Measurements from ENCODE around the gene ATG4C. TPM values are rescaled to one million over a fixed set of nuclear protein-coding genes. Genes with fewer than 3 reads are reported as not detected.
A peak's percentile ranks its signal among the peaks of the same experiment; 100 is the strongest.

The ATG4C gene
- total and polyA plus RNA-seq, 2 donors (not counting 3 experiments of a cell fraction or from before 2014, with no cell fraction given), result 2.8 to 11.8 TPM

- CTCF ChIA-PET, result interaction anchor here (1.0 to 1.1 kb wide), 3 partner anchors 15 to 41 kb away, joined by 3 to 7 read pairs (median 6); partner anchors contain the start of gene ATG4C
- H3K79me2 ChIP-seq (ENCODE audit: control insufficient read depth, insufficient read depth, low read length), result no peaks in the 10 kb centered on the region
- no peak overlapping the region for H3K27ac ChIP-seq (ENCODE audit: insufficient read depth, low read depth, low read length)
- no peaks in the 10 kb centered on the region for H3K9me3 ChIP-seq (replicated peaks; ENCODE audit: control insufficient read depth, insufficient read depth, low read length)
- dilution Hi-C loops (cut with MboI; ENCODE audit: extremely low pct_ligation_motif_present, low sequenced_read_pairs) (no loop called here), intact Hi-C loops (cut with micrococcal nuclease) (no loop called here)
- FAIRE-seq (no peak), DNase-seq (ENCODE audit: low read depth, low spot score) (no peak)
- no TSS peak for BruUV-seq (replicated peaks)
- H2AFZ ChIP-seq (ENCODE audit: low read depth, low read length), result no peak overlapping the region
- no peak overlapping the region for H3K4me3 ChIP-seq (replicated peaks in 1 of 3; ENCODE audit: insufficient read depth in 1 of 3, low read depth in 1 of 3, low read length in 3 of 3)
- H4K20me1 ChIP-seq (replicated peaks; ENCODE audit: control insufficient read depth, extremely low read depth, insufficient read depth, low read length), result no peaks in the 10 kb centered on the region
- peaks cover 11% of the 10 kb centered on the region for H3K4me1 ChIP-seq (ENCODE audit: control insufficient read depth, extremely low read depth, insufficient read depth, low read length)
- POLR2A ChIA-PET, result no interaction called here
- H3K9me1 ChIP-seq (replicated peaks; ENCODE audit: control insufficient read depth, extremely low read depth, insufficient read depth, low read length), result no peaks in the 10 kb centered on the region
- TF ChIP-seq, protein P1, sequence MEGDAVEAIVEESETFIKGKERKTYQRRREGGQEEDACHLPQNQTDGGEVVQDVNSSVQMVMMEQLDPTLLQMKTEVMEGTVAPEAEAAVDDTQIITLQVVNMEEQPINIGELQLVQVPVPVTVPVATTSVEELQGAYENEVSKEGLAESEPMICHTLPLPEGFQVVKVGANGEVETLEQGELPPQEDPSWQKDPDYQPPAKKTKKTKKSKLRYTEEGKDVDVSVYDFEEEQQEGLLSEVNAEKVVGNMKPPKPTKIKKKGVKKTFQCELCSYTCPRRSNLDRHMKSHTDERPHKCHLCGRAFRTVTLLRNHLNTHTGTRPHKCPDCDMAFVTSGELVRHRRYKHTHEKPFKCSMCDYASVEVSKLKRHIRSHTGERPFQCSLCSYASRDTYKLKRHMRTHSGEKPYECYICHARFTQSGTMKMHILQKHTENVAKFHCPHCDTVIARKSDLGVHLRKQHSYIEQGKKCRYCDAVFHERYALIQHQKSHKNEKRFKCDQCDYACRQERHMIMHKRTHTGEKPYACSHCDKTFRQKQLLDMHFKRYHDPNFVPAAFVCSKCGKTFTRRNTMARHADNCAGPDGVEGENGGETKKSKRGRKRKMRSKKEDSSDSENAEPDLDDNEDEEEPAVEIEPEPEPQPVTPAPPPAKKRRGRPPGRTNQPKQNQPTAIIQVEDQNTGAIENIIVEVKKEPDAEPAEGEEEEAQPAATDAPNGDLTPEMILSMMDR (IDR thresholded peaks at IDR 0.05; ENCODE audit: extremely low read depth in 1 of 2, insufficient read depth in 1 of 2, low read depth in 1 of 2, low read length in 2 of 2), result no peak
- TF ChIP-seq EZH2 (IDR thresholded peaks at IDR 0.05; ENCODE audit: borderline replicate concordance, low read depth, low read length, severe bottlenecking) (no peak), JUN (IDR thresholded peaks at IDR 0.05; ENCODE audit: borderline replicate concordance, insufficient read depth, insufficient read length, low read depth) (no peak)
- H3K4me2 ChIP-seq (ENCODE audit: insufficient read depth, low read length), result no peak overlapping the region
- H3K9ac ChIP-seq (replicated peaks; ENCODE audit: extremely low read depth, insufficient read depth, low read length), result no peak overlapping the region
- H3K27me3 ChIP-seq (ENCODE audit: control insufficient read depth in 2 of 2, insufficient read depth in 2 of 2, low read length in 2 of 2), result no peaks in the 10 kb centered on the region
- no peaks in the 10 kb centered on the region for H3K36me3 ChIP-seq (ENCODE audit: control insufficient read depth in 2 of 2, extremely low read depth in 1 of 2, insufficient read depth in 2 of 2, low read length in 2 of 2)
These were observed 16.3 kb downstream of the ATG4C start for GRCh38 chr1:62800281-62800680.

DNA sequence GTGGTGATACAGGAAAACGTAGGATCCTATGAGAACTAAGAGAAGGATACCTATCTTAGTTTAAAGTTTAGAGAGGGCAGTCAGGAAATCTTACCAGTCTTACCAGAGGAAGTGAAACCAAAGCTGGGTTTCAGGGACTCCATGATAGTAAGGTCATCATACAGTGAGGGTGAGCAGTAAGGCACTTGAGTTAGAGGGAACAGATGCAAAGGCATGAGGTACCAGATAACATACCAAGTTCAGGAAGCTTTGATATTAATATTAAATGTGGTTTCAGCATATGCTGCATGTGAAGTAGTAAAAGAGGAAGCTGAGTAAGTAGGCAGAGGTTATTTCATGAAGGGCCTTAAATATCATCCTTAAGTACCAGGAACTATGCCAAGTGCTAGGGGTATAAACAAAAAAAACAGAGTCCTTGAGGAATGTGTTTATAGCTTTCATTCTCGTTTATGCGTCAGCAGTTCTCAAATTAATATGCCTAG, 16.9 kb downstream of the ATG4C start:
- Histone ChIP-seq H3K4me3 (replicated peaks in 1 of 3; ENCODE audit: insufficient read depth in 1 of 3, low read depth in 1 of 3, low read length in 3 of 3) (no peak overlapping the region), H2AFZ (ENCODE audit: low read depth, low read length) (no peak overlapping the region)

More for the DNA sequence above, 16.9 kb downstream of the ATG4C start:
- no peaks in the 10 kb centered on the region for H3K9me1 ChIP-seq (replicated peaks; ENCODE audit: control insufficient read depth, extremely low read depth, insufficient read depth, low read length)
- CTCF ChIA-PET, result interaction anchor here (0.7 to 1.1 kb wide), 4 partner anchors 15 to 41 kb away, joined by 3 to 7 read pairs (median 4); partner anchors contain the start of gene ATG4C
- no TSS peak for BruUV-seq (replicated peaks)
- H3K9ac ChIP-seq (replicated peaks; ENCODE audit: extremely low read depth, insufficient read depth, low read length), result no peak overlapping the region
- intact Hi-C loops (cut with micrococcal nuclease) (no loop called here), dilution Hi-C loops (cut with MboI; ENCODE audit: extremely low pct_ligation_motif_present, low sequenced_read_pairs) (no loop called here)
- FAIRE-seq (no peak), DNase-seq (ENCODE audit: low read depth, low spot score) (peak; percentile 24)
- no peaks in the 10 kb centered on the region for H3K79me2 ChIP-seq (ENCODE audit: control insufficient read depth, insufficient read depth, low read length)
- no peaks in the 10 kb centered on the region for H3K27me3 ChIP-seq (ENCODE audit: control insufficient read depth in 2 of 2, insufficient read depth in 2 of 2, low read length in 2 of 2)
- H4K20me1 ChIP-seq (replicated peaks; ENCODE audit: control insufficient read depth, extremely low read depth, insufficient read depth, low read length), result no peaks in the 10 kb centered on the region
- H3K9me3 ChIP-seq (replicated peaks; ENCODE audit: control insufficient read depth, insufficient read depth, low read length), result no peaks in the 10 kb centered on the region
- no peaks in the 10 kb centered on the region for H3K36me3 ChIP-seq (ENCODE audit: control insufficient read depth in 2 of 2, extremely low read depth in 1 of 2, insufficient read depth in 2 of 2, low read length in 2 of 2)
- H3K4me1 ChIP-seq (ENCODE audit: control insufficient read depth, extremely low read depth, insufficient read depth, low read length), result peaks cover 11% of the 10 kb centered on the region
- H3K27ac ChIP-seq (ENCODE audit: insufficient read depth, low read depth, low read length), result no peak overlapping the region
- POLR2A ChIA-PET, result no interaction called here
- TF ChIP-seq FOS (IDR thresholded peaks at IDR 0.05; ENCODE audit: borderline replicate concordance, insufficient read depth, low read length) (no peak), POLR2A (IDR thresholded peaks at IDR 0.05; ENCODE audit: low read depth, low read length) (no peak), MYC (IDR thresholded peaks at IDR 0.05; ENCODE audit: low read depth, low read length) (no peak), GATA2 (IDR thresholded peaks at IDR 0.05; ENCODE audit: insufficient read depth, insufficient read length, low read depth, low read length) (no peak), JUN (IDR thresholded peaks at IDR 0.05; ENCODE audit: borderline replicate concordance, insufficient read depth, insufficient read length, low read depth) (no peak)
- TF ChIP-seq, protein P1 (IDR thresholded peaks at IDR 0.05; ENCODE audit: extremely low read depth in 1 of 2, insufficient read depth in 1 of 2, low read depth in 1 of 2, low read length in 2 of 2), result no peak
- TF ChIP-seq, protein P2, sequence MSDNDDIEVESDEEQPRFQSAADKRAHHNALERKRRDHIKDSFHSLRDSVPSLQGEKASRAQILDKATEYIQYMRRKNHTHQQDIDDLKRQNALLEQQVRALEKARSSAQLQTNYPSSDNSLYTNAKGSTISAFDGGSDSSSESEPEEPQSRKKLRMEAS (IDR thresholded peaks at IDR 0.05; ENCODE audit: insufficient read depth, insufficient read length), result no peak
- H3K4me2 ChIP-seq (ENCODE audit: insufficient read depth, low read length), result no peak overlapping the region
